HepG2 (cell line): ENCODE results near the gene TMEM44. TPM values are rescaled to one million over a fixed set of nuclear protein-coding genes. Genes with fewer than 3 reads are reported as not detected.

Experiments used
- ATAC-seq: fragments of 200-7000 bp; cut with Tn5 transposase; 3 replicates; pipeline ENCODE4 v1.9.1; 2020; ENCODE audit warnings: mild to moderate bottlenecking, moderate library complexity
- BruUV-seq: library from RNA; stranded (reverse); fragments of 400-500 nt; replicated peaks from 2 replicates; lab custom pipeline; 2021; lab: Mats Ljungman, UMichigan
- CTCF ChIA-PET: fragments of 300-600 bp; formaldehyde crosslinking; extraction: SDS; loops from one replicate; lab custom pipeline; 2021; ENCODE audit warnings: low total read pairs, inconsistent platforms, low intra/inter-chr PET ratio; lab: Yijun Ruan, JAX
- POLR2A ChIA-PET: fragments of 350-600 bp; sonication (Branson Sonifier 250); formaldehyde crosslinking; loops from one replicate; lab custom pipeline; 2020; ENCODE audit warnings: antibody characterized with exemption, inconsistent platforms; lab: Yijun Ruan, JAX
- DNase-seq: peaks from one replicate; pipeline ENCODE4 v3.0.0-alpha.2; 2015; ENCODE audit warnings: low spot score
- FAIRE-seq: peaks from 3 replicates; lab custom pipeline; 2011; peaks lifted over from hg19 to GRCh38; lab: Jason Lieb, UNC
- H2AFZ ChIP-seq: one replicate; pipeline ENCODE4 v1.6.1; 2011; ENCODE audit warnings: low read length, inconsistent platforms
- H3K27ac ChIP-seq: fragments of 300-600 bp; 3 replicates; pipeline ENCODE4 v1.8.0; 2011; ENCODE audit warnings: mixed run types, mild to moderate bottlenecking, mixed read lengths, low read length, inconsistent platforms; ENCODE audit not compliant: insufficient read depth; ENCODE audit errors: extremely low read length
- H3K27me3 ChIP-seq, 2 experiments: fragments of 200-600 bp in 1 of 2; 2 replicates in 1 of 2; 3 replicates in 1 of 2; pipeline versions ENCODE4 v1.6.0 to v1.8.0; 2011; ENCODE audit warnings: low read length in 2 of 2, mild to moderate bottlenecking in 2 of 2, moderate library complexity in 2 of 2, inconsistent platforms in 1 of 2; ENCODE audit not compliant: insufficient read depth in 2 of 2, control insufficient read depth in 1 of 2
- H3K36me3 ChIP-seq, 2 experiments: fragments of 200-600 bp in 1 of 2; replicated peaks in 1 of 2; 2 replicates in 1 of 2; 3 replicates in 1 of 2; pipeline versions ENCODE4 v1.5.1 to v1.8.0; 2011; ENCODE audit warnings: low read length in 2 of 2, inconsistent platforms in 1 of 2; ENCODE audit not compliant: insufficient read depth in 2 of 2, control insufficient read depth in 1 of 2
- H3K4me1 ChIP-seq: 2 replicates; pipeline ENCODE4 v1.5.1; 2012; ENCODE audit warnings: low read length, inconsistent platforms; ENCODE audit not compliant: insufficient read depth
- H3K4me2 ChIP-seq: 2 replicates; pipeline ENCODE4 v1.6.0; 2011; ENCODE audit warnings: low read depth, low read length, inconsistent platforms
- H3K4me3 ChIP-seq, 3 experiments: fragments of 200-600 bp in 1 of 3; sonication (generic), shearing (Covaris generic) in 1 of 3; replicated peaks in 1 of 3; 2 replicates each; pipeline ENCODE4 v1.5.1; 2011 to 2016; ENCODE audit warnings: low read length in 3 of 3, inconsistent platforms in 2 of 3, low read depth in 2 of 3, mild to moderate bottlenecking in 2 of 3, control low read depth in 1 of 3, mixed read lengths in 1 of 3; ENCODE audit not compliant: insufficient read depth in 1 of 3
- H3K79me2 ChIP-seq: one replicate; pipeline ENCODE4 v1.6.1; 2011; ENCODE audit warnings: low read length, inconsistent platforms; ENCODE audit not compliant: insufficient read depth
- H3K9ac ChIP-seq: 2 replicates; pipeline ENCODE4 v1.6.0; 2011; ENCODE audit warnings: mild to moderate bottlenecking, low read depth, low read length, inconsistent platforms; ENCODE audit not compliant: insufficient read depth
- H3K9me3 ChIP-seq: 2 replicates; pipeline ENCODE4 v1.5.1; 2012; ENCODE audit warnings: mild to moderate bottlenecking, low read length
- H4K20me1 ChIP-seq: 2 replicates; pipeline ENCODE4 v1.6.0; 2011; ENCODE audit warnings: inconsistent platforms, mild to moderate bottlenecking, low read length, moderate library complexity; ENCODE audit not compliant: insufficient read depth
- GRHL1 ChIP-seq: sonication (generic); formaldehyde crosslinking; conservative IDR thresholded peaks from 2 replicates; pipeline ENCODE4 v1.8.0; 2022; ENCODE audit warnings: missing genetic modification reagents
- NBN ChIP-seq: fragments of 450-650 bp; conservative IDR thresholded peaks from 2 replicates; pipeline ENCODE4 v1.6.1; 2017
- PAF1 ChIP-seq: IDR thresholded peaks from 2 replicates; pipeline ENCODE4 v1.6.1; 2016; ENCODE audit warnings: missing genetic modification reagents, missing compliant biosample characterization
- PHF8 ChIP-seq: sonication (generic); formaldehyde crosslinking; IDR thresholded peaks from 2 replicates; pipeline ENCODE4 v1.5.0; 2020; ENCODE audit warnings: missing genetic modification reagents
- RAD21 ChIP-seq: fragments of 450-650 bp; formaldehyde crosslinking; IDR thresholded peaks from 2 replicates; pipeline ENCODE4 v1.5.0; 2020; ENCODE audit warnings: mild to moderate bottlenecking
- SAP130 ChIP-seq: IDR thresholded peaks from 2 replicates; pipeline ENCODE4 v1.6.1; 2016; ENCODE audit warnings: low read depth
- ZBTB33 ChIP-seq: sonication (generic); formaldehyde crosslinking; IDR thresholded peaks from 2 replicates; pipeline ENCODE4 v1.4.0; 2020; ENCODE audit warnings: missing genetic modification reagents
- ZBTB49 ChIP-seq: sonication (generic); formaldehyde crosslinking; IDR thresholded peaks from 2 replicates; pipeline ENCODE4 v1.4.0; 2020; ENCODE audit warnings: missing genetic modification reagents, borderline replicate concordance
- ZC3H4 ChIP-seq: sonication (generic); formaldehyde crosslinking; IDR thresholded peaks from 2 replicates; pipeline ENCODE4 v1.4.0; 2020; ENCODE audit warnings: missing genetic modification reagents, borderline replicate concordance
- ZFY ChIP-seq: sonication (generic); formaldehyde crosslinking; IDR thresholded peaks from 2 replicates; pipeline ENCODE4 v1.4.0; 2020; ENCODE audit warnings: missing genetic modification reagents
- ZGPAT ChIP-seq: IDR thresholded peaks from 2 replicates; pipeline ENCODE4 v1.6.1; 2016; ENCODE audit warnings: mild to moderate bottlenecking
- ZMAT5 ChIP-seq: sonication (generic); formaldehyde crosslinking; IDR thresholded peaks from 2 replicates; pipeline ENCODE4 v1.5.0; 2020; ENCODE audit warnings: mild to moderate bottlenecking, low read depth, missing genetic modification reagents, borderline replicate concordance
- ZNF331 ChIP-seq: sonication (generic); formaldehyde crosslinking; IDR thresholded peaks from 2 replicates; pipeline ENCODE4 v1.4.0; 2020; ENCODE audit warnings: missing genetic modification reagents
- ZNF503 ChIP-seq: sonication (generic); formaldehyde crosslinking; IDR thresholded peaks from 2 replicates; pipeline ENCODE4 v1.4.0; 2020; ENCODE audit warnings: missing genetic modification reagents
- WGBS: methylation state at CpG from one replicate; pipeline ENCODE4 v1.1.6; 2017; ENCODE audit warnings: low lambda C conversion rate; 5-methylcytosine and 5-hydroxymethylcytosine counted together
- in situ Hi-C: cut with HindIII; loops from 2 replicates; pipeline ENCODE4 v1.10.0; 2017; ENCODE audit warnings: low pct_unique_long_range_greater_than_20kb; ENCODE audit not compliant: extremely low pct_ligation_motif_present
- intact Hi-C: fragments of 100-400 bp; cut with micrococcal nuclease; formaldehyde crosslinking; loops from one replicate; pipeline ENCODE4 v1.10.0; 2022; ENCODE audit not compliant: unreplicated experiment
- polyA plus RNA-seq, 8 experiments: library from polyadenylated mRNA; depleted of rRNA in 3 of 8; stranded (reverse) in 7 of 8; unstranded in 1 of 8; fragments of >200 nt; fragmentation: Illumina TruSeq in 4 of 8; extraction: Trizol in 4 of 8; gene quantifications; 2 replicates each; pipeline versions ENCODE4 v1.2.1 to v1.2.3, GENCODE V29; 2011 to 2016; ENCODE audit warnings: low read depth in 4 of 8, missing spikeins in 1 of 8, mixed read lengths in 1 of 8; ENCODE audit not compliant: insufficient read depth in 1 of 8
- total RNA-seq, 5 experiments: library from RNA; depleted of rRNA; stranded (reverse); fragments of >200 nt; fragmentation: Illumina TruSeq; extraction: Trizol; gene quantifications; 2 replicates each; pipeline ENCODE4 v1.2.3, GENCODE V29; 2016; ENCODE audit warnings: low read depth in 1 of 5

The TMEM44 gene
- total and polyA plus RNA-seq, 2 of the 13 experiments (the other 11 are each of a cell fraction or from before 2014, with no cell fraction given): 7.3 to 13.8 TPM

GRCh38 chr3:194638991-194639605 lies 5.9 kb upstream of the TMEM44 start:
- in situ Hi-C loops (no loop called here), intact Hi-C loops (no loop called here)
- H3K4me1 ChIP-seq: no peaks in the 10 kb centered on the region
- CTCF ChIA-PET: no interaction called here
- no peaks in the 10 kb centered on the region for H3K79me2 ChIP-seq
- peaks cover 3 to 20% of the 10 kb centered on the region in 2 experiments; a peak in 3 of 5 replicates for H3K36me3 ChIP-seq
- WGBS: 96% methylated on average over 10 of the region's 10 CpGs
- DNase-seq: no peak
- no peak overlapping the region for H3K9ac ChIP-seq
- H3K27me3 ChIP-seq: no peaks in the 10 kb centered on the region; a peak in 1 of 5 replicates
- no peak overlapping the region for H3K27ac ChIP-seq
- H2AFZ ChIP-seq: no peak overlapping the region
- ATAC-seq: no peak
- H3K4me2 ChIP-seq: no peak overlapping the region
- POLR2A ChIA-PET: no interaction called here
- H3K9me3 ChIP-seq: no peaks in the 10 kb centered on the region
- FAIRE-seq: no peak
- no peak overlapping the region for H3K4me3 ChIP-seq
- H4K20me1 ChIP-seq: no peaks in the 10 kb centered on the region
- BruUV-seq: no TSS peak
- TF ChIP-seq ZBTB33 (CRISPR knock-in tag) (no peak), RAD21 (CRISPR knock-in tag) (no peak), PAF1 (no peak), ZNF331 (CRISPR knock-in tag) (no peak), ZC3H4 (CRISPR knock-in tag) (no peak), GRHL1 (no peak), NBN (no peak), ZMAT5 (no peak), ZBTB49 (CRISPR knock-in tag) (no peak), ZNF503 (no peak), PHF8 (no peak), ZGPAT (no peak), SAP130 (no peak), ZFY (no peak)
